A549 (cell line): ENCODE measurements around the gene ATOSB. TPM values are rescaled to one million over a fixed set of nuclear protein-coding genes. Genes with fewer than 3 reads are reported as not detected.
A peak's percentile ranks its signal among the peaks of the same experiment; 100 is the strongest.

Source experiments
- ATAC-seq, 2 experiments: fragments of 200-7000 bp in 1 of 2; fragments of >200 bp in 1 of 2; cut with Nextera tagmentation in 1 of 2; cut with Tn5 transposase in 1 of 2; 3 replicates each; pipeline versions ENCODE4 v1.8.0 to v1.9.1; 2018 to 2020; ENCODE audit warnings: mild to moderate bottlenecking in 1 of 2, moderate library complexity in 1 of 2
- CTCF ChIA-PET: fragments of 300-600 bp; sonication (Branson Sonifier 250); formaldehyde crosslinking; extraction: SDS; loops from one replicate; lab custom pipeline; 2021; ENCODE audit warnings: antibody characterized with exemption, inconsistent platforms; lab: Yijun Ruan, JAX
- POLR2A ChIA-PET: fragments of 350-600 bp; formaldehyde crosslinking; extraction: SDS; loops from one replicate; lab custom pipeline; 2021; ENCODE audit warnings: antibody characterized with exemption, inconsistent platforms; lab: Yijun Ruan, JAX
- DNase-seq, 2 experiments: peaks; one replicate each; pipeline versions ENCODE4 v3.0.0 to v3.0.0-alpha.2; 2011 to 2016; ENCODE audit warnings: low read depth in 1 of 2, low spot score in 1 of 2
- FAIRE-seq: peaks from 2 replicates; lab custom pipeline; 2011; peaks lifted over from hg19 to GRCh38; lab: Jason Lieb, UNC
- H3K27ac ChIP-seq, 2 experiments: fragments of >200 bp; sonication (Bioruptor Twin); formaldehyde crosslinking; 3 replicates each; pipeline ENCODE4 v1.5.1; 2016 to 2017
- H3K4me1 ChIP-seq: fragments of >200 bp; sonication (Bioruptor Twin); formaldehyde crosslinking; 3 replicates; pipeline ENCODE4 v1.6.1; 2016
- H3K4me2 ChIP-seq: fragments of >200 bp; sonication (Bioruptor Twin); formaldehyde crosslinking; 3 replicates; pipeline ENCODE4 v1.6.1; 2016
- H3K4me3 ChIP-seq: fragments of >200 bp; sonication (Bioruptor Twin); formaldehyde crosslinking; 3 replicates; pipeline ENCODE4 v1.5.1; 2016
- H3K9me3 ChIP-seq: fragments of >200 bp; sonication (Bioruptor Twin); formaldehyde crosslinking; 3 replicates; pipeline ENCODE4 v1.6.1; 2016
- ATOH8 ChIP-seq: fragments of 250-450 bp; sonication (Bioruptor Pico); IDR thresholded peaks from 2 replicates; pipeline ENCODE4 v1.5.0; 2020; ENCODE audit warnings: low read depth, mild to moderate bottlenecking, moderate library complexity
- BHLHE40 ChIP-seq: IDR thresholded peaks from 2 replicates; pipeline ENCODE4 v1.6.1; 2012; ENCODE audit warnings: low read depth, low read length, inconsistent platforms
- CEBPB ChIP-seq, 2 experiments: fragments of >200 bp in 1 of 2; sonication (Bioruptor Twin) in 1 of 2; formaldehyde crosslinking in 1 of 2; IDR thresholded peaks; 2 replicates each; pipeline ENCODE4 v1.6.1; 2012 to 2016
- EHF ChIP-seq: fragments of 250-450 bp; sonication (Bioruptor Pico); IDR thresholded peaks from 2 replicates; pipeline ENCODE4 v1.5.0; 2020; ENCODE audit warnings: mild to moderate bottlenecking
- ELK1 ChIP-seq: fragments of 150-350 bp; IDR thresholded peaks from 2 replicates; pipeline ENCODE4 v1.6.1; 2014; ENCODE audit warnings: low read depth, mild to moderate bottlenecking, low read length
- ESRRA ChIP-seq: fragments of 150-350 bp; IDR thresholded peaks from 2 replicates; pipeline ENCODE4 v1.6.1; 2014; ENCODE audit warnings: mild to moderate bottlenecking, low read length, borderline replicate concordance
- FOSB ChIP-seq: fragments of 250-450 bp; sonication (Bioruptor Pico); IDR thresholded peaks from 2 replicates; pipeline ENCODE4 v1.5.0; 2020; ENCODE audit warnings: mild to moderate bottlenecking, moderate library complexity
- FOSL2 ChIP-seq, 2 experiments: fragments of 450-650 bp in 1 of 2; fragments of >200 bp in 1 of 2; sonication (Bioruptor Twin) in 1 of 2; formaldehyde crosslinking; IDR thresholded peaks; 2 replicates each; pipeline versions ENCODE4 v1.5.0 to v1.6.1; 2016 to 2020; ENCODE audit warnings: mild to moderate bottlenecking in 1 of 2, moderate library complexity in 1 of 2
- FOXS1 ChIP-seq: fragments of 250-450 bp; sonication (Bioruptor Pico); IDR thresholded peaks from 2 replicates; pipeline ENCODE4 v1.5.0; 2020; ENCODE audit warnings: mild to moderate bottlenecking, moderate library complexity
- HDAC2 ChIP-seq: fragments of 200-600 bp; sonication (generic); IDR thresholded peaks from 2 replicates; pipeline ENCODE4 v1.6.1; 2016
- HES2 ChIP-seq: fragments of >200 bp; sonication (Bioruptor Twin); formaldehyde crosslinking; IDR thresholded peaks from 2 replicates; pipeline ENCODE4 v1.6.1; 2016
- HOXB5 ChIP-seq: fragments of 250-450 bp; sonication (Bioruptor Pico); IDR thresholded peaks from 2 replicates; pipeline ENCODE4 v1.5.0; 2020; ENCODE audit warnings: mild to moderate bottlenecking, moderate library complexity
- JUN ChIP-seq, 2 experiments: fragments of >200 bp; sonication (Bioruptor Twin); formaldehyde crosslinking; IDR thresholded peaks; 2 replicates in 1 of 2; 3 replicates in 1 of 2; pipeline ENCODE4 v1.6.1; 2016 to 2017
- KDM1A ChIP-seq: fragments of 200-600 bp; sonication (generic); IDR thresholded peaks from 2 replicates; pipeline ENCODE4 v1.6.1; 2016; ENCODE audit warnings: low read depth, mild to moderate bottlenecking
- KDM5A ChIP-seq: fragments of 200-600 bp; sonication (generic); IDR thresholded peaks from 2 replicates; pipeline ENCODE4 v1.6.1; 2016; ENCODE audit warnings: antibody characterized with exemption, mild to moderate bottlenecking
- MYC ChIP-seq: IDR thresholded peaks from 2 replicates; pipeline ENCODE4 v1.6.1; 2012; ENCODE audit warnings: mild to moderate bottlenecking, inconsistent platforms, low read length, improper control_type of control experiment, borderline replicate concordance
- PHF8 ChIP-seq: fragments of 200-600 bp; sonication (generic); IDR thresholded peaks from 2 replicates; pipeline ENCODE4 v1.6.1; 2016; ENCODE audit warnings: low read depth, mild to moderate bottlenecking, antibody characterized with exemption, moderate library complexity, borderline replicate concordance
- POLR2A ChIP-seq: IDR thresholded peaks from 2 replicates; pipeline ENCODE4 v1.6.1; 2012; ENCODE audit warnings: mild to moderate bottlenecking, low read length
- RAD21 ChIP-seq, 2 experiments: fragments of >200 bp in 1 of 2; sonication (Bioruptor Twin) in 1 of 2; formaldehyde crosslinking in 1 of 2; IDR thresholded peaks in 1 of 2; conservative IDR thresholded peaks in 1 of 2; 2 replicates in 1 of 2; 3 replicates in 1 of 2; pipeline ENCODE4 v1.6.1; 2012 to 2018; ENCODE audit warnings: inconsistent platforms in 1 of 2
- RARB ChIP-seq: fragments of 250-450 bp; sonication (Bioruptor Pico); IDR thresholded peaks from 2 replicates; pipeline ENCODE4 v1.8.0; 2021; ENCODE audit warnings: mild to moderate bottlenecking, moderate library complexity
- RCOR1 ChIP-seq: fragments of 150-350 bp; IDR thresholded peaks from 2 replicates; pipeline ENCODE4 v1.6.1; 2014; ENCODE audit warnings: antibody characterized with exemption, low read length, low read depth
- RFX5 ChIP-seq: fragments of 450-650 bp; IDR thresholded peaks from 2 replicates; pipeline ENCODE4 v1.7.1; 2014; ENCODE audit warnings: antibody characterized with exemption, mild to moderate bottlenecking, moderate library complexity
- ZC3H11A ChIP-seq: fragments of 450-650 bp; IDR thresholded peaks from 2 replicates; pipeline ENCODE4 v1.6.1; 2014; ENCODE audit warnings: antibody characterized with exemption, mild to moderate bottlenecking
- ZSCAN20 ChIP-seq: fragments of 250-450 bp; sonication (Bioruptor Pico); IDR thresholded peaks from 2 replicates; pipeline ENCODE4 v1.8.0; 2022; ENCODE audit warnings: mild to moderate bottlenecking, moderate library complexity
- WGBS: methylation state at CpG from one replicate; pipeline ENCODE4 v1.1.6; 2017; ENCODE audit errors: missing lambda C conversion rate; 5-methylcytosine and 5-hydroxymethylcytosine counted together
- polyA plus RNA-seq, 4 experiments: library from polyadenylated mRNA; depleted of rRNA in 3 of 4; stranded (reverse); fragments of >200 nt; fragmentation: RNase III in 1 of 4; extraction: RNeasy Plus Mini Kit Qiagen cat#74134 plus additional on column Dnase treatment in 1 of 4; gene quantifications; 2 replicates in 3 of 4; 3 replicates in 1 of 4; pipeline ENCODE4 v1.2.3, GENCODE V29; 2011 to 2017
- TF ChIP-seq, protein P1 (sequence below): IDR thresholded peaks from 2 replicates; pipeline ENCODE4 v1.6.1; 2012; ENCODE audit warnings: low read depth, borderline replicate concordance
- TF ChIP-seq, protein P2 (sequence below): fragments of >200 bp; sonication (Bioruptor Twin); formaldehyde crosslinking; IDR thresholded peaks from 3 replicates; pipeline ENCODE4 v1.6.1; 2016
- TF ChIP-seq, protein P3 (sequence below): IDR thresholded peaks from 2 replicates; pipeline ENCODE4 v1.6.1; 2012

Gene ATOSB
- polyA plus RNA-seq, 2 of the 4 experiments (the other 2 are of a cell fraction): 11.8 to 14.0 TPM

- POLR2A ChIA-PET: interaction anchor here (0.6 to 2.3 kb wide), 9 partner anchors 8 to 416 kb away, joined by 3 to 28 read pairs (median 11); partner anchors contain the start of genes ATOSB, DNAJB5, FANCG and VCP
Observed at GRCh38 chr9:35103660-35104191, 11.9 kb downstream of the ATOSB start.

DNA sequence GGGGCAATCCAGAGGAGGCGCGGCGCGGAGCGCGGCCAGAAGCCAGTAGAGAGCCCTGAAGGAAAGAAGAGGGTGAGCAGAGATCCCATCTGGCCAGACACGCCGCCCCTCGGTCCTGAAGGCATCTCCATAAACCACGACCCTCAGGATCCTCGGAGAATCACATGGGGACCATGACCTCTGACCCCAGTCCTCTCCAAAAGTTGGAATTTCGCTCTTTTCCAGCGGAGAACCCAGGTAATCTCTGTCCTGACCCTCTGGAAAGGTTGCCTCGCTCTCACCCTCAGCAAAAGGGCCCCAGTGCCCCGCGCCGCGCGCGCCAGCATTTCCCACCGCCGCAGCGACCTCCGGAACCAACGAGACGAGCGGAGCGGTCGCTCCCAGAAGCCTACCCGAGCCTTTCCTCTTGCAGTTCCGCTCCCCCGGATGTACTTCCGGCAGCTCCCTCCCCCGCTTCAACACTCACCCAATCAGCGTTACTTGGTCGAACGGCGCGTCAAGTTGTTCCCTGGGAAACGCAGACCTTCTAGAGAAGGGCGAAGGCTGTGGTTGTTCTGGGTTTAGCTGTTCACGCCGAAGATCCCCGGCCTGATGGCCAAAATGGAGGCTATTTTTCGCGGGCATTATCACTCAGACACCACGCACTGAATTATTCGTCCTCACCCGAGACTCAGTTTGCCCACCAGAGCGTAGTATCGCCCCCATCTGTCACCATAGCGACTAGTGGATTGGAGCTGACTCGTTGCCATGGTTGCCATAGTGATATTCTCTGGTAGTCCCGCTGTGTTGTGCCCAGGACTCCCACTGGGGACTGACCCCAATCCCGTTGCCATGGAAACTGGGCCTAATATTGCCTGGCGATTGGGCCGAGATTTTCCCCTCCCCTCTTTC is 12.6 kb downstream of the ATOSB start, which contains the start of gene STOML2:
Gene STOML2, minus strand, starts transcription at position 363 of the 891 bp plus-strand sequence. Its CDS starts 37 bp downstream, at position 326.
- 2% methylated on average over 52 of the region's 57 CpGs for WGBS
- Histone ChIP-seq H3K9me3 (no peaks in the 10 kb centered on the region), H3K4me3 (peak within 1 kb of the TSS; percentile 70), H3K27ac (peak within 1 kb of the TSS; percentile 88 to 91), H3K4me2 (peak within 1 kb of the TSS; percentile 88), H3K4me1 (peaks cover 14% of the 10 kb centered on the region)
- peak; percentile 97 to 98 for DNase-seq
- CTCF ChIA-PET: interaction anchor here (1.1 to 5.0 kb wide), 13 partner anchors 8 to 451 kb away, joined by 3 to 23 read pairs (median 5); partner anchors contain the start of genes ATOSB, FANCG and RUSC2
- peak; percentile 92 for FAIRE-seq
- POLR2A ChIA-PET: interaction anchor here (0.6 to 2.3 kb wide), 9 partner anchors 9 to 417 kb away, joined by 3 to 28 read pairs (median 11); partner anchors contain the start of genes ATOSB, DNAJB5, FANCG and VCP
- ATAC-seq: peak; percentile 97 to 98
- TF ChIP-seq HDAC2: no peak
- peak; percentile 66 for TF ChIP-seq POLR2A
- TF ChIP-seq, protein P1, sequence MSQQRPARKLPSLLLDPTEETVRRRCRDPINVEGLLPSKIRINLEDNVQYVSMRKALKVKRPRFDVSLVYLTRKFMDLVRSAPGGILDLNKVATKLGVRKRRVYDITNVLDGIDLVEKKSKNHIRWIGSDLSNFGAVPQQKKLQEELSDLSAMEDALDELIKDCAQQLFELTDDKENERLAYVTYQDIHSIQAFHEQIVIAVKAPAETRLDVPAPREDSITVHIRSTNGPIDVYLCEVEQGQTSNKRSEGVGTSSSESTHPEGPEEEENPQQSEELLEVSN: peak; percentile 82; the same call in 1 of the 2 replicates
- peak; percentile 94 for TF ChIP-seq JUN (IDR thresholded peaks at IDR 0.05)
- peak; percentile 41; the same call in 1 of the 2 replicates for TF ChIP-seq ZC3H11A
- TF ChIP-seq RARB (CRISPR knock-in tag): no peak
- TF ChIP-seq RFX5: peak; percentile 72; the same call in 1 of the 2 replicates
- TF ChIP-seq, protein P2, sequence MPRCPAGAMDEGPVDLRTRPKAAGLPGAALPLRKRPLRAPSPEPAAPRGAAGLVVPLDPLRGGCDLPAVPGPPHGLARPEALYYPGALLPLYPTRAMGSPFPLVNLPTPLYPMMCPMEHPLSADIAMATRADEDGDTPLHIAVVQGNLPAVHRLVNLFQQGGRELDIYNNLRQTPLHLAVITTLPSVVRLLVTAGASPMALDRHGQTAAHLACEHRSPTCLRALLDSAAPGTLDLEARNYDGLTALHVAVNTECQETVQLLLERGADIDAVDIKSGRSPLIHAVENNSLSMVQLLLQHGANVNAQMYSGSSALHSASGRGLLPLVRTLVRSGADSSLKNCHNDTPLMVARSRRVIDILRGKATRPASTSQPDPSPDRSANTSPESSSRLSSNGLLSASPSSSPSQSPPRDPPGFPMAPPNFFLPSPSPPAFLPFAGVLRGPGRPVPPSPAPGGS: peak; percentile 64; the same call in 2 of the 3 replicates
- peak; percentile 70; the same call in 1 of the 2 replicates for TF ChIP-seq KDM5A
- no peak for TF ChIP-seq BHLHE40
- no peak for TF ChIP-seq ATOH8 (CRISPR knock-in tag)
- TF ChIP-seq ELK1: peak; percentile 91
- no peak for TF ChIP-seq HOXB5 (CRISPR knock-in tag)
- no peak for TF ChIP-seq RAD21 (conservative IDR thresholded peaks at IDR 0.05 in 1 of 2, IDR thresholded peaks at IDR 0.05 in 1 of 2)
- TF ChIP-seq, protein P3, sequence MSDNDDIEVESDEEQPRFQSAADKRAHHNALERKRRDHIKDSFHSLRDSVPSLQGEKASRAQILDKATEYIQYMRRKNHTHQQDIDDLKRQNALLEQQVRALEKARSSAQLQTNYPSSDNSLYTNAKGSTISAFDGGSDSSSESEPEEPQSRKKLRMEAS: peak; percentile 86
- no peak for TF ChIP-seq ZSCAN20 (CRISPR knock-in tag)
- TF ChIP-seq ESRRA: 0 out of 2 replicates have a peak, but pooled peaks have one; percentile 31
- no peak for TF ChIP-seq FOXS1 (CRISPR knock-in tag)
- peak; percentile 55; the same call in 1 of the 2 replicates for TF ChIP-seq PHF8
- no peak for TF ChIP-seq KDM1A
- no peak for TF ChIP-seq EHF
- TF ChIP-seq CEBPB (IDR thresholded peaks at IDR 0.05): no peak
- TF ChIP-seq MYC: 0 out of 2 replicates have a peak, but pooled peaks have one; percentile 13
- no peak for TF ChIP-seq RCOR1
- no peak for TF ChIP-seq FOSL2 (IDR thresholded peaks at IDR 0.05)
- TF ChIP-seq FOSL2 (CRISPR knock-in tag; IDR thresholded peaks at IDR 0.05): peak; percentile 47; the same call in 1 of the 2 replicates
- no peak for TF ChIP-seq HES2

More at GRCh38 chr9:35103660-35104191, 11.9 kb downstream of the ATOSB start:
- CTCF ChIA-PET: interaction anchor here (1.1 to 5.0 kb wide), 11 partner anchors 9 to 450 kb away, joined by 3 to 23 read pairs (median 6); partner anchors contain the start of genes ATOSB, FANCG and RUSC2
- Histone ChIP-seq H3K4me1 (peaks cover 14% of the 10 kb centered on the region), H3K27ac (peak overlapping the region; percentile 88 to 91), H3K4me2 (peak overlapping the region; percentile 88), H3K9me3 (no peaks in the 10 kb centered on the region), H3K4me3 (peak overlapping the region; percentile 70)
- FAIRE-seq (no peak), ATAC-seq (no peak), DNase-seq (no peak)
- 0 out of 2 replicates have a peak, but pooled peaks have one; percentile 8 for TF ChIP-seq FOSB
- TF ChIP-seq, protein P1: no peak
- WGBS: 64% methylated on average over 5 of the region's 5 CpGs
